Type B pancreatic cell (in vitro differentiated cells): ENCODE data around the gene DEFB127. TPM values are rescaled to one million over a fixed set of nuclear protein-coding genes. Genes with fewer than 3 reads are reported as not detected.

Experiments used
- DNase-seq: peaks from one replicate; pipeline ENCODE4 v3.0.0; 2021; ENCODE audit warnings: mixed read lengths; ENCODE audit not compliant: unreplicated experiment; ENCODE audit errors: extremely low spot score
- H3K27ac Mint-ChIP-seq: 2 replicates; pipeline ENCODE4 v1.8.0; 2021; ENCODE audit warnings: mild to moderate bottlenecking, mixed read lengths
- H3K27me3 Mint-ChIP-seq: 2 replicates; pipeline ENCODE4 v1.8.0; 2021; ENCODE audit warnings: mixed read lengths
- H3K36me3 Mint-ChIP-seq: 2 replicates; pipeline ENCODE4 v1.8.0; 2021; ENCODE audit warnings: mixed read lengths
- H3K4me1 Mint-ChIP-seq: one replicate; pipeline ENCODE4 v1.8.0; 2021; ENCODE audit warnings: mixed read lengths; ENCODE audit not compliant: unreplicated experiment
- H3K4me3 Mint-ChIP-seq: 2 replicates; pipeline ENCODE4 v1.8.0; 2021; ENCODE audit warnings: mild to moderate bottlenecking, mixed read lengths
- H3K9me3 Mint-ChIP-seq: 2 replicates; pipeline ENCODE4 v1.8.0; 2021; ENCODE audit warnings: mixed read lengths
- CTCF ChIP-seq: fragments of 200-600 bp; sonication (generic); conservative IDR thresholded peaks from 2 replicates; pipeline ENCODE4 v1.5.0; 2021; ENCODE audit warnings: antibody characterized with exemption, mild to moderate bottlenecking
- total RNA-seq: library from RNA; stranded (reverse); gene quantifications from 2 replicates; pipeline ENCODE4 v1.2.1, GENCODE V29; 2021; ENCODE audit warnings: low replicate concordance

DEFB127 gene
- total RNA-seq, 1 donor from 2014 or later: not detected

- no peak overlapping the region for H3K4me3 Mint-ChIP-seq
- H3K36me3 Mint-ChIP-seq: no peaks in the 10 kb centered on the region
- peaks cover 64% of the 10 kb centered on the region for H3K27me3 Mint-ChIP-seq
- TF ChIP-seq CTCF: no peak
- H3K4me1 Mint-ChIP-seq: no peaks in the 10 kb centered on the region
- no peak for DNase-seq
- H3K9me3 Mint-ChIP-seq: no peaks in the 10 kb centered on the region
- no peak overlapping the region for H3K27ac Mint-ChIP-seq
These were observed 11.4 kb upstream of the DEFB127 start for GRCh38 chr20:145877-146276.

GRCh38 chr20:152131-152530 lies 5.1 kb upstream of the DEFB127 start:
- H3K36me3 Mint-ChIP-seq: no peaks in the 10 kb centered on the region
- H3K9me3 Mint-ChIP-seq: no peaks in the 10 kb centered on the region
- no peak overlapping the region for H3K27ac Mint-ChIP-seq
- H3K4me3 Mint-ChIP-seq: no peak overlapping the region
- no peaks in the 10 kb centered on the region for H3K4me1 Mint-ChIP-seq
- DNase-seq: no peak
- H3K27me3 Mint-ChIP-seq: peaks cover 32% of the 10 kb centered on the region
- no peak for TF ChIP-seq CTCF

- peaks cover 36% of the 10 kb centered on the region for H3K27me3 Mint-ChIP-seq
- no peak overlapping the region for H3K4me3 Mint-ChIP-seq
- H3K9me3 Mint-ChIP-seq: no peaks in the 10 kb centered on the region
- H3K36me3 Mint-ChIP-seq: no peaks in the 10 kb centered on the region
- no peaks in the 10 kb centered on the region for H3K4me1 Mint-ChIP-seq
- no peak for DNase-seq
- no peak overlapping the region for H3K27ac Mint-ChIP-seq
- no peak for TF ChIP-seq CTCF
These were observed 7.4 kb downstream of the DEFB127 start for GRCh38 chr20:164618-165017.

GRCh38 chr20:168876-169275 lies 11.6 kb downstream of the DEFB127 start:
- H3K27me3 Mint-ChIP-seq: peaks cover 25% of the 10 kb centered on the region
- no peak overlapping the region for H3K4me3 Mint-ChIP-seq
- no peak overlapping the region for H3K27ac Mint-ChIP-seq
- no peak for TF ChIP-seq CTCF
- H3K9me3 Mint-ChIP-seq: no peaks in the 10 kb centered on the region
- no peaks in the 10 kb centered on the region for H3K4me1 Mint-ChIP-seq
- DNase-seq: no peak
- no peaks in the 10 kb centered on the region for H3K36me3 Mint-ChIP-seq

GRCh38 chr20:184288-184687 lies 27.0 kb downstream of the DEFB127 start:
- TF ChIP-seq CTCF: no peak
- Mint-ChIP-seq H3K4me1 (no peaks in the 10 kb centered on the region), H3K27me3 (peaks cover 60% of the 10 kb centered on the region), H3K27ac (no peak overlapping the region), H3K4me3 (no peak overlapping the region), H3K36me3 (no peaks in the 10 kb centered on the region), H3K9me3 (peaks cover 12% of the 10 kb centered on the region)
- no peak for DNase-seq

GRCh38 chr20:187733-188132 lies 30.5 kb downstream of the DEFB127 start:
- TF ChIP-seq CTCF: no peak
- no peaks in the 10 kb centered on the region for H3K4me1 Mint-ChIP-seq
- H3K9me3 Mint-ChIP-seq: peaks cover 12% of the 10 kb centered on the region
- peaks cover 59% of the 10 kb centered on the region for H3K27me3 Mint-ChIP-seq
- H3K36me3 Mint-ChIP-seq: no peaks in the 10 kb centered on the region
- H3K4me3 Mint-ChIP-seq: no peak overlapping the region
- H3K27ac Mint-ChIP-seq: no peak overlapping the region
- DNase-seq: no peak
